Measurements from ENCODE around the gene SCN9A.

SCN9A gene

GRCh38 chr2:166269322-166269721 is 106.4 kb downstream of the SCN9A start:
- Histone ChIP-seq H3F3A (ENCODE audit: insufficient read depth, low read length) (no peaks in the 10 kb centered on the region), H3K79me2 (ENCODE audit: insufficient read depth, low read length) (no peaks in the 10 kb centered on the region), H3K9me3 (ENCODE audit: low read length) (no peaks in the 10 kb centered on the region), H3K27me3 (ENCODE audit: insufficient read depth, low read length) (no peaks in the 10 kb centered on the region), H3K9me2 (ENCODE audit: low read depth, low read length) (no peaks in the 10 kb centered on the region), H3K9ac (ENCODE audit: low read length) (no peak overlapping the region), H2AFZ (ENCODE audit: low read length) (no peak overlapping the region), H3K36me3 (ENCODE audit: insufficient read depth, low read length) (no peaks in the 10 kb centered on the region), H4K20me1 (ENCODE audit: insufficient read depth, low read length) (no peaks in the 10 kb centered on the region), H3K4me3 (ENCODE audit: low read depth, low read length, poor library complexity, severe bottlenecking) (no peak overlapping the region), H3K4me2 (ENCODE audit: low read length) (no peak overlapping the region), H3K27ac (ENCODE audit: low read depth, low read length, poor library complexity, severe bottlenecking) (no peak overlapping the region), H3K4me1 (ENCODE audit: insufficient read depth, low read length, severe bottlenecking) (no peaks in the 10 kb centered on the region)
- TF ChIP-seq CTCF (IDR thresholded peaks at IDR 0.05; ENCODE audit: low read length), result no peak
- no peak for TF ChIP-seq EZH2 (IDR thresholded peaks at IDR 0.05; ENCODE audit: borderline replicate concordance, low read length)

- H3K4me2 ChIP-seq (ENCODE audit: low read length), result no peak overlapping the region
- H2AFZ ChIP-seq (ENCODE audit: low read length), result no peak overlapping the region
- H3K36me3 ChIP-seq (ENCODE audit: insufficient read depth, low read length), result no peaks in the 10 kb centered on the region
- H3K9me3 ChIP-seq (ENCODE audit: low read length), result no peaks in the 10 kb centered on the region
- no peaks in the 10 kb centered on the region for H3F3A ChIP-seq (ENCODE audit: insufficient read depth, low read length)
- H3K9me2 ChIP-seq (ENCODE audit: low read depth, low read length), result no peaks in the 10 kb centered on the region
- no peaks in the 10 kb centered on the region for H3K4me1 ChIP-seq (ENCODE audit: insufficient read depth, low read length, severe bottlenecking)
- TF ChIP-seq CTCF (IDR thresholded peaks at IDR 0.05; ENCODE audit: low read length), result no peak
- TF ChIP-seq EZH2 (IDR thresholded peaks at IDR 0.05; ENCODE audit: borderline replicate concordance, low read length), result no peak
- H3K79me2 ChIP-seq (ENCODE audit: insufficient read depth, low read length), result no peaks in the 10 kb centered on the region
- H4K20me1 ChIP-seq (ENCODE audit: insufficient read depth, low read length), result no peaks in the 10 kb centered on the region
- H3K9ac ChIP-seq (ENCODE audit: low read length), result no peak overlapping the region
- H3K27ac ChIP-seq (ENCODE audit: low read depth, low read length, poor library complexity, severe bottlenecking), result no peak overlapping the region
- H3K27me3 ChIP-seq (ENCODE audit: insufficient read depth, low read length), result no peaks in the 10 kb centered on the region
- H3K4me3 ChIP-seq (ENCODE audit: low read depth, low read length, poor library complexity, severe bottlenecking), result no peak overlapping the region
These were observed 117.9 kb downstream of the SCN9A start for GRCh38 chr2:166257859-166258258.

GRCh38 chr2:166256896-166257295 is 118.8 kb downstream of the SCN9A start:
- H3K9me3 ChIP-seq (ENCODE audit: low read length), result no peaks in the 10 kb centered on the region
- no peaks in the 10 kb centered on the region for H4K20me1 ChIP-seq (ENCODE audit: insufficient read depth, low read length)
- H3K79me2 ChIP-seq (ENCODE audit: insufficient read depth, low read length), result no peaks in the 10 kb centered on the region
- no peak overlapping the region for H3K4me3 ChIP-seq (ENCODE audit: low read depth, low read length, poor library complexity, severe bottlenecking)
- no peak overlapping the region for H3K27ac ChIP-seq (ENCODE audit: low read depth, low read length, poor library complexity, severe bottlenecking)
- H3K9me2 ChIP-seq (ENCODE audit: low read depth, low read length), result no peaks in the 10 kb centered on the region
- no peak overlapping the region for H2AFZ ChIP-seq (ENCODE audit: low read length)
- H3K4me1 ChIP-seq (ENCODE audit: insufficient read depth, low read length, severe bottlenecking), result no peaks in the 10 kb centered on the region
- H3K9ac ChIP-seq (ENCODE audit: low read length), result no peak overlapping the region
- H3K36me3 ChIP-seq (ENCODE audit: insufficient read depth, low read length), result no peaks in the 10 kb centered on the region
- no peak overlapping the region for H3K4me2 ChIP-seq (ENCODE audit: low read length)
- no peaks in the 10 kb centered on the region for H3K27me3 ChIP-seq (ENCODE audit: insufficient read depth, low read length)
- H3F3A ChIP-seq (ENCODE audit: insufficient read depth, low read length), result no peaks in the 10 kb centered on the region
- TF ChIP-seq EZH2 (IDR thresholded peaks at IDR 0.05; ENCODE audit: borderline replicate concordance, low read length) (no peak), CTCF (IDR thresholded peaks at IDR 0.05; ENCODE audit: low read length) (no peak)
